Neural cell (in vitro differentiated cells): ENCODE measurements around the gene IL17B.

Experiments used
- EP300 ChIP-seq: fragments of 450-650 bp; conservative IDR thresholded peaks from 2 replicates; pipeline ENCODE4 v1.6.1; 2014; ENCODE audit warnings: antibody characterized with exemption, mild to moderate bottlenecking, moderate library complexity; ENCODE audit not compliant: poor library complexity, severe bottlenecking
- EZH2 ChIP-seq: fragments of 200-600, 300-800 bp; shearing (Covaris generic), sonication (generic); IDR thresholded peaks from 2 replicates; pipeline ENCODE4 v1.6.1; 2014; ENCODE audit warnings: antibody characterized with exemption, low read length, borderline replicate concordance, mild to moderate bottlenecking; ENCODE audit not compliant: insufficient read depth, poor library complexity, severe bottlenecking
- POLR2AphosphoS5 ChIP-seq: IDR thresholded peaks from 2 replicates; pipeline ENCODE4 v1.6.1; 2012
- RAD21 ChIP-seq: fragments of 450-650 bp; conservative IDR thresholded peaks from 2 replicates; pipeline ENCODE4 v1.6.1; 2014; ENCODE audit warnings: antibody characterized with exemption, mild to moderate bottlenecking, moderate library complexity
- TF ChIP-seq, protein P1 (sequence below): fragments of 450-650 bp; IDR thresholded peaks from 2 replicates; pipeline ENCODE4 v1.5.1; 2014; ENCODE audit warnings: antibody characterized with exemption, mild to moderate bottlenecking, moderate library complexity; ENCODE audit not compliant: poor library complexity, severe bottlenecking
- TF ChIP-seq, protein P2 (sequence below): IDR thresholded peaks from 2 replicates; pipeline ENCODE4 v1.6.1; 2012; ENCODE audit warnings: borderline replicate concordance

DNA sequence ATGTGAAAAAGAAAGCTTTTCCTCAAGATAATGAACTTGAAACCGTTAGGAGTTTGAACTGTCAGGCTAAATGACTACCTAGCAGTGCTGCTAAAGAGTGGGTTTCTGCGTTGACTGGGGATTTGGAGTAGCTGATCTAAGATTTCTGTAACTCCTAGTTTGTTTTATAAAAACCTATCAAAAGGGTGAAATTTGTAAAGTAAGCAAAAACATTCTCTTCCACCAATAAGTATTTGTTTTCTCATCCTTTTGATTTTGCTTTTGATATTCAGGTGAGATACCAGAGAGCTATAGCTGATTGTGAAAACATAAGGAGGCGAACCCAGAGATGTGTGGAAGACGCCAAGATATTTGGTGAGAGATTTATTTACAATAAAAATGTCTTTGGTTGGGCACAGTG, 29.7 kb downstream of the IL17B start:
- TF ChIP-seq EP300 = no peak
- TF ChIP-seq, protein P1, sequence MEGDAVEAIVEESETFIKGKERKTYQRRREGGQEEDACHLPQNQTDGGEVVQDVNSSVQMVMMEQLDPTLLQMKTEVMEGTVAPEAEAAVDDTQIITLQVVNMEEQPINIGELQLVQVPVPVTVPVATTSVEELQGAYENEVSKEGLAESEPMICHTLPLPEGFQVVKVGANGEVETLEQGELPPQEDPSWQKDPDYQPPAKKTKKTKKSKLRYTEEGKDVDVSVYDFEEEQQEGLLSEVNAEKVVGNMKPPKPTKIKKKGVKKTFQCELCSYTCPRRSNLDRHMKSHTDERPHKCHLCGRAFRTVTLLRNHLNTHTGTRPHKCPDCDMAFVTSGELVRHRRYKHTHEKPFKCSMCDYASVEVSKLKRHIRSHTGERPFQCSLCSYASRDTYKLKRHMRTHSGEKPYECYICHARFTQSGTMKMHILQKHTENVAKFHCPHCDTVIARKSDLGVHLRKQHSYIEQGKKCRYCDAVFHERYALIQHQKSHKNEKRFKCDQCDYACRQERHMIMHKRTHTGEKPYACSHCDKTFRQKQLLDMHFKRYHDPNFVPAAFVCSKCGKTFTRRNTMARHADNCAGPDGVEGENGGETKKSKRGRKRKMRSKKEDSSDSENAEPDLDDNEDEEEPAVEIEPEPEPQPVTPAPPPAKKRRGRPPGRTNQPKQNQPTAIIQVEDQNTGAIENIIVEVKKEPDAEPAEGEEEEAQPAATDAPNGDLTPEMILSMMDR = no peak
- TF ChIP-seq EZH2 = no peak
- TF ChIP-seq, protein P2, sequence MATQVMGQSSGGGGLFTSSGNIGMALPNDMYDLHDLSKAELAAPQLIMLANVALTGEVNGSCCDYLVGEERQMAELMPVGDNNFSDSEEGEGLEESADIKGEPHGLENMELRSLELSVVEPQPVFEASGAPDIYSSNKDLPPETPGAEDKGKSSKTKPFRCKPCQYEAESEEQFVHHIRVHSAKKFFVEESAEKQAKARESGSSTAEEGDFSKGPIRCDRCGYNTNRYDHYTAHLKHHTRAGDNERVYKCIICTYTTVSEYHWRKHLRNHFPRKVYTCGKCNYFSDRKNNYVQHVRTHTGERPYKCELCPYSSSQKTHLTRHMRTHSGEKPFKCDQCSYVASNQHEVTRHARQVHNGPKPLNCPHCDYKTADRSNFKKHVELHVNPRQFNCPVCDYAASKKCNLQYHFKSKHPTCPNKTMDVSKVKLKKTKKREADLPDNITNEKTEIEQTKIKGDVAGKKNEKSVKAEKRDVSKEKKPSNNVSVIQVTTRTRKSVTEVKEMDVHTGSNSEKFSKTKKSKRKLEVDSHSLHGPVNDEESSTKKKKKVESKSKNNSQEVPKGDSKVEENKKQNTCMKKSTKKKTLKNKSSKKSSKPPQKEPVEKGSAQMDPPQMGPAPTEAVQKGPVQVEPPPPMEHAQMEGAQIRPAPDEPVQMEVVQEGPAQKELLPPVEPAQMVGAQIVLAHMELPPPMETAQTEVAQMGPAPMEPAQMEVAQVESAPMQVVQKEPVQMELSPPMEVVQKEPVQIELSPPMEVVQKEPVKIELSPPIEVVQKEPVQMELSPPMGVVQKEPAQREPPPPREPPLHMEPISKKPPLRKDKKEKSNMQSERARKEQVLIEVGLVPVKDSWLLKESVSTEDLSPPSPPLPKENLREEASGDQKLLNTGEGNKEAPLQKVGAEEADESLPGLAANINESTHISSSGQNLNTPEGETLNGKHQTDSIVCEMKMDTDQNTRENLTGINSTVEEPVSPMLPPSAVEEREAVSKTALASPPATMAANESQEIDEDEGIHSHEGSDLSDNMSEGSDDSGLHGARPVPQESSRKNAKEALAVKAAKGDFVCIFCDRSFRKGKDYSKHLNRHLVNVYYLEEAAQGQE = no peak
- TF ChIP-seq RAD21 = no peak
- no peak for TF ChIP-seq POLR2AphosphoS5
